SW480 (cell line): Measurements from ENCODE around the gene CLIC3.

Experiments
- DNase-seq: peaks from one replicate; pipeline ENCODE4 v3.0.0-alpha.2; 2016; ENCODE audit warnings: low spot score

Gene CLIC3

GRCh38 chr9:136980669-136981478, 15.5 kb downstream of the CLIC3 start:
- DNase-seq = no peak

- no peak for DNase-seq
Observed at GRCh38 chr9:136979769-136980587, 16.4 kb downstream of the CLIC3 start.

- DNase-seq = no peak
Observed at GRCh38 chr9:136978865-136979544, 17.4 kb downstream of the CLIC3 start.

- DNase-seq = peak; percentile 68
Observed at GRCh38 chr9:136978073-136978864, 18.1 kb downstream of the CLIC3 start.

DNA sequence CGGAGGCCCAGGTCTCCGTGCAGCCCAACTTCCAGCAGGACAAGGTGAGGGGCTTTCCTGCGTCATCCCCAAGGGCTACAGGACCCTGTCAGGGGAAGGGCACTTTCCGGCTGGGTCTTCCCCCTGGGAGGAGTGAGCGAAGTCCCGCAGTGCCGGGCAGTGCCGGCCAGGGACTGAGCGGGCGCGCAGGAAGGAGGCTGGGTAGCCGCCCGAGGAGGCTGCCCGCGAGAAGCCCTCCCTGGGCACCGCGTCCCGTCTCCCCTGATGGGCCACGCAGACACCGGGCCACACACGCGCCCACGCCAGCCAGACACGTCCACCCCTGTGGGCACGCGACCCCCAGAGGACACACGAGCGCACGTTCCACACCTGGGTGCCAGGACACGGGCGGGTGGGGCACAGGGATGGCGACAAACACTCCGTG, 18.7 kb downstream of the CLIC3 start:
- DNase-seq = no peak

GRCh38 chr9:136977223-136977622, 19.1 kb downstream of the CLIC3 start, which contains the start of gene PTGDS:
TSS of gene PTGDS (plus strand) at chr9:136977504. CDS start at chr9:136977579, 75 bp downstream.
- no peak for DNase-seq

DNA sequence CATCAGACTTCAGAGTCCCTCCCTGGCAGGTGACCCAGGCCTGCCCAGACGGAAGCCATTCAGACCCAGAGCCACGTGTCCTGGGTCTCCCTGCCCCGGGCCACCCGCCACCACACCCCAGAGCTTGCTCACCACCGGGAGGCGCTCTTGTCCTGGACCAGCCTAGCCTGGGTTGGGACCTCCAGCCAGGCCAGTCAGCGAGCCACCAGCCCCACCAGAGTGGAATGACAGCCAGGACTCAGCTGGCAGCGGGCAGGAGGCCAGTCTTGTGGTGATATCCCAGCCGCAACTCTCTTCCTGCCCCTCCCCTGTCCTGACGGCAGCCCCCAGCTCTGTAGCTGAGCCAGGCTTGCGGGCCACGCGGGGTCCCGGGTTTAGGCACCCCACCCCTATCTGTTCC, 20.7 kb downstream of the CLIC3 start:
- peak; percentile 59 for DNase-seq

GRCh38 chr9:136974817-136975535, 21.4 kb downstream of the CLIC3 start:
- DNase-seq = no peak

DNA sequence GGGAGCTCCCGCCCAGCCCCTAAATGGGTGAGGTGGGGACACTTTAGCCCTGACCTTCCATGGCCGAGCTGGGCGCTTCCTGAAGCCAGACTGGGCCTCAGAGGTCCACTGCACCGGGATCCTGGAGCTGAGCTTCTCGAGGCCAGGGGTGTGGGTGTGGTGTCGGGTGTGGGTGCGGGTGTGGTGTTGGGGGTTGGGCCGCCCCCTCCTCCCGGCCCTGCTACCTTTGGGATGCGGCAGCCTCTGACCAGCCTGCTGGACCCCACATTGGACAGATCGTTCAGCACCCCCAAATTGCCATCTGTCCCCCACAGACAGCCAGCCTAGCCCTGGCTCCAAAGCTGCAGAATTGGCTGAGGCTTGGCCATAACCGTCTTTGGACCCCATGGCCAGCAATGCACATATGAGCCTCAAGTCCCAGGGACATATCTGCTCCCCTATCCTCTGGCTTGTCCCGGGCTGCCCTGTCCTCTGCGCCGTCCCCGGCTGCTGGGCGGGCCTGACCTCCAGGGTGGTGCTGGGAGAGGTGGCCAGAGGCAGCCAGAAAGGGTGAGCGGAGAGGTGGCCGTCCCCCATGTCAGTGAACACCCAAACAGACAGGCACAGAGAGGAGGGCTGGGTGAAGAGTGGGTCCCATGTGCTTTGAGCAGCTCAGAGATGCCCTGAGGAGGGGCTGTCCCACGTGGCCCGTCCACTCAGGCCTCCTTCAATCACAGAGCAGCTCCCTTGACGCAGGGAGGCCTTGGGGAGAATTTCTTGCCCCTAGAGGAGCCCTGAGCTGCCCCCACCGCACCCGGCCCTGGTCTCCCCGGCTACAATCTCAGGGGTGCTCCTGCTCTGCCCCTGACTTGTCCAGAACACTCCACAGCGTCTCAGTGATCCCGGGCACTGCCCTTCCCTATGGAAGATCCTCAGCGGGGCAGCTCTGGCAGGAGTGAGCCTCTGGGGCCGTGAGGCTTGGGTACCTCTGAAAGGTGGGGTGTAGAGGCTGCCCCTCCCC, 22.4 kb downstream of the CLIC3 start:
- no peak for DNase-seq

DNA sequence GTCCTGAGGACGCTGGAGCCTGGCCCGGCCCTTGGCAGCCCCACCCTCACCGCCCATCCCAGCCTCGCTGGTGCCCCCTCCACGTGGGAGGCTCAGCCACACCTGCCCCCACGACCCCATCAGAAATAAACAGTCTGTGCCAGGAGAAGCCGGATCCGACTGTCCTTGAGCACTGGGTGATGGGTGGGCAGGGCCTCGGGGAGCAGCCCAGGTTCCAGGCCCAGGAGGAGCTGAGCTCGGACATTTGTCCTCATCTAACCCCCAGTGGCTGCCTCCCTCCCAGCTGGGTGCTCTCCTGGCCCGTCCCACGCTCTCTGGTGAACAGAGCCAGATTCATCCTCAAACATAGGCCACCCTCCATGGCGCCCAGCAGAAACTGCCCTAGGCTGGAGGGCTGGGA, 23.6 kb downstream of the CLIC3 start:
- no peak for DNase-seq

- DNase-seq = no peak
Observed at GRCh38 chr9:136972335-136972734, 24.0 kb downstream of the CLIC3 start.

DNA sequence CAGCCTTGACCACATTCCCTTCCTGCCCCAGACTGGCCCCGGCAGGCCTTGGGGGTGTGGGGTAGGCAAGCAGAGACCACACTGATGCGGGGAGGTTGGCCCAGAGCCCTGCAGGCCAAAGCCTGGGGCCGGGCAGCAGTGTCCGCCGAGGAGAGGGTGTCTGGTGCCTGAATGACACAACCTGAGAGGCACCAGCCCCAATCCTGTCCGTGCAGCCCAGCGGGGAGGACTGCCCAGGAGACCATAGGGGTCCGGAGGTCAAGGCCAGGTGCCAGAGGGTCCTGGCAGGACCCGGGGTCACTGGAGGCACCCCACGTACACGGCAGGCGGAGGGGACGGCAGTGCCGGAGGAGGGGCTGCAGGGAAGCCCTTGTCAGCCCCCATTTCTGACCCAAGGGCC, 24.6 kb downstream of the CLIC3 start:
- DNase-seq = no peak

GRCh38 chr9:136970361-136970760, 26.0 kb downstream of the CLIC3 start:
- DNase-seq = no peak

- DNase-seq = no peak
Observed at GRCh38 chr9:136969774-136970173, 26.6 kb downstream of the CLIC3 start.

DNA sequence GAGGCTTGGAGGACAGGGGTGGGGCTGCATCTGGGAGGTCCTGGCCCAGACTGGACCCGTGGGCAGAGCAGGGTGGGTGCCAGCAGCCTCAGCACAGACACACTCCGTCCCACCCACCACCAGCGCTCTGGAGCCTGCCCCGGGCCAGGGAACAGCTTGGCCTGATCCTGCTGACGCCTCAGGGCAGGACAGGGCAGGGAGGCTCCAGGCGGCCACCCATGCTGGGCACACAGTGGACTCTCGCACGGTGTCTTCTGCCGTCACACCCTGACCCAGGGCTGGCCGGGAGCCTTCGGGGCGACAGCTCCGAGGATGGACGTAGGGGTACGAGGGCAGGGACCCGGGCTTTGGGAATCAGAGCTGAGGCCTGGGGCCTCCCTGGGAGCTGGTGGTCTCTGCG, 27.2 kb downstream of the CLIC3 start:
- no peak for DNase-seq

DNA sequence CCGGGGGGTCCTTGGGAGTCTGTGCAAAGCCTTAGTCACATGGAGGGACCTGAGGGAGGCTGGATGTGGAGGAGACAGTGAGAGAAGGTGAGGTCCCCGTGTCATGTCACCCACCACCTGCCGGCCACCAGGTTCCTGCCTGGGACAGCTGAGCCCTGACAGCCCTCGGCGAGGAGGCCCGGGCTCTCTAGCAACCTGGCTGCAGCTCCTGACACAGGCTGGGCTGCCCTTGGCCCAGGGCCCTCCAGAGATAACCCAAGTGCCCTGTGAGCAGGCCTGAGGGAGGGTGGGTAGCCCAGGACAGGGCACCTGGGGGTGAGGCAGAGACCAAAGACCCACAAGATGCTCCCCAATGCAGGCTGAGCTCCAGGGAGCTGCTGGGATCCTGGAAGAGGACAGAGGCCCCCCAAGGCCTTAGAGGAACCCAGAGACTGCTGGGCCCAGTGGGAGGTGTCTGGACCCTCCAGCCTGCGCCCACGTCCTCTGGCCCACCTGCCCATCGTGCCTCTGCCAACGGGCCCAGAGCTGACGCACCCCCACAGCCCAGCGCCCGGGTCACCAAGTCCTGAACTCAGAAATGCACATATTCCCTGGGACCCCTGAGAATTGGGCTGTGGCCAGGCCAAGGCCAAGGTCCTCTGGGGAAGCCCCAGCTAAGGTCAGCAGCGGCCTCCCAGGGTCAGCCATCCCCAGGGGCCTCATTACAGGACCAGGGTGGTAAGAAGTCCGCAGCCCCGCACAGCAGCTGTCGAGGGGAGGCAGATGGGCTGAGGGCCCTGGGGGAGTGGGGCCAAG, 27.8 kb downstream of the CLIC3 start:
- no peak for DNase-seq

- DNase-seq = no peak
Observed at GRCh38 chr9:136965771-136966484, 30.4 kb downstream of the CLIC3 start.

DNA sequence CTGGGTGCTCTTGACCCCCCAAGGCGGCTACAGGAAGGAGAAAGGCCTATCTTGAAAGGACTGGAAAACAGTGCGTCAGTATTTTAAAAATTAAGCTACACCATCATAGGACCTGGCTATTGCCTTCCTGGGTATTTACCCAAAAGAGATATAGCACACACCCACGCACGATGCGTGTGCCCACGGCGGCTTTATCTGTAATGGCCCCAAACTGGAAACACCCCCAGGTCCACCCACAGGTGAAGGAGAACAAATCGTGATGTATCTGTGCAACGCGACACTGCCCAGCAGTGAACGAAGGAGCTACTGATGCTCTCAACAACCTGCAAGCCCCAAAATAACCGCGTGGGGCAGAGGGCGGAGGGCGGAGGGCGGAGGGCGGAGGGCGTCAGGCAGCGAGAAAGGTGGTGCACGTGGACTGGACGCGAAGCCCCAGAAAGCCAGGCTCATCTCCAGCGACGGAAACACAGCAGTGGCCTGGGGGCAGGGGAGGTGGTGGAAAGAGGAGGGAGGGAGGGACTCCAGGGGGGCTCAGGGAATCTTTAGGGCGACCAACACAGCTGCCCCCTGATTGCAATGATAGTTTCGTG, 31.4 kb downstream of the CLIC3 start:
- DNase-seq = no peak
